ENCODE results near the gene RRAS2. TPM values are rescaled to one million over a fixed set of nuclear protein-coding genes. Genes with fewer than 3 reads are reported as not detected.
"Not testable (repeated sequence)": the region's sequence is repeated elsewhere in the genome, so short reads cannot be mapped to it uniquely, and the experiment has no call there.

The RRAS2 gene
- total RNA-seq, 1 donor from 2014 or later = 102 TPM

- TF ChIP-seq, protein P1, sequence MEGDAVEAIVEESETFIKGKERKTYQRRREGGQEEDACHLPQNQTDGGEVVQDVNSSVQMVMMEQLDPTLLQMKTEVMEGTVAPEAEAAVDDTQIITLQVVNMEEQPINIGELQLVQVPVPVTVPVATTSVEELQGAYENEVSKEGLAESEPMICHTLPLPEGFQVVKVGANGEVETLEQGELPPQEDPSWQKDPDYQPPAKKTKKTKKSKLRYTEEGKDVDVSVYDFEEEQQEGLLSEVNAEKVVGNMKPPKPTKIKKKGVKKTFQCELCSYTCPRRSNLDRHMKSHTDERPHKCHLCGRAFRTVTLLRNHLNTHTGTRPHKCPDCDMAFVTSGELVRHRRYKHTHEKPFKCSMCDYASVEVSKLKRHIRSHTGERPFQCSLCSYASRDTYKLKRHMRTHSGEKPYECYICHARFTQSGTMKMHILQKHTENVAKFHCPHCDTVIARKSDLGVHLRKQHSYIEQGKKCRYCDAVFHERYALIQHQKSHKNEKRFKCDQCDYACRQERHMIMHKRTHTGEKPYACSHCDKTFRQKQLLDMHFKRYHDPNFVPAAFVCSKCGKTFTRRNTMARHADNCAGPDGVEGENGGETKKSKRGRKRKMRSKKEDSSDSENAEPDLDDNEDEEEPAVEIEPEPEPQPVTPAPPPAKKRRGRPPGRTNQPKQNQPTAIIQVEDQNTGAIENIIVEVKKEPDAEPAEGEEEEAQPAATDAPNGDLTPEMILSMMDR (IDR thresholded peaks at IDR 0.05; ENCODE audit: insufficient read depth, low read length, poor library complexity, severe bottlenecking) = no peak
- no peak overlapping the region for H3K4me3 ChIP-seq (ENCODE audit: low read depth, low read length)
- H3K36me3 ChIP-seq (ENCODE audit: control insufficient read depth, insufficient read depth, low read length) = no peaks in the 10 kb centered on the region
- no peak for DNase-seq (ENCODE audit: low read depth)
- H3K27me3 ChIP-seq (ENCODE audit: control insufficient read depth, insufficient read depth, low read length) = no peaks in the 10 kb centered on the region
Observed at GRCh38 chr11:14347991-14348390, 11.0 kb downstream of the RRAS2 start.

GRCh38 chr11:14347494-14347893 is 11.5 kb downstream of the RRAS2 start:
- no peaks in the 10 kb centered on the region for H3K36me3 ChIP-seq (ENCODE audit: control insufficient read depth, insufficient read depth, low read length)
- TF ChIP-seq, protein P1 (IDR thresholded peaks at IDR 0.05; ENCODE audit: insufficient read depth, low read length, poor library complexity, severe bottlenecking) = no peak
- no peak overlapping the region for H3K4me3 ChIP-seq (ENCODE audit: low read depth, low read length)
- no peak for DNase-seq (ENCODE audit: low read depth)
- H3K27me3 ChIP-seq (ENCODE audit: control insufficient read depth, insufficient read depth, low read length) = no peaks in the 10 kb centered on the region

GRCh38 chr11:14346303-14346955 is 12.6 kb downstream of the RRAS2 start:
- Histone ChIP-seq H3K4me3 (ENCODE audit: low read depth, low read length) (no peak overlapping the region), H3K27me3 (ENCODE audit: control insufficient read depth, insufficient read depth, low read length) (no peaks in the 10 kb centered on the region), H3K36me3 (ENCODE audit: control insufficient read depth, insufficient read depth, low read length) (no peaks in the 10 kb centered on the region)
- DNase-seq (ENCODE audit: low read depth) = no peak
- TF ChIP-seq, protein P1 (IDR thresholded peaks at IDR 0.05; ENCODE audit: insufficient read depth, low read length, poor library complexity, severe bottlenecking) = no peak

DNA sequence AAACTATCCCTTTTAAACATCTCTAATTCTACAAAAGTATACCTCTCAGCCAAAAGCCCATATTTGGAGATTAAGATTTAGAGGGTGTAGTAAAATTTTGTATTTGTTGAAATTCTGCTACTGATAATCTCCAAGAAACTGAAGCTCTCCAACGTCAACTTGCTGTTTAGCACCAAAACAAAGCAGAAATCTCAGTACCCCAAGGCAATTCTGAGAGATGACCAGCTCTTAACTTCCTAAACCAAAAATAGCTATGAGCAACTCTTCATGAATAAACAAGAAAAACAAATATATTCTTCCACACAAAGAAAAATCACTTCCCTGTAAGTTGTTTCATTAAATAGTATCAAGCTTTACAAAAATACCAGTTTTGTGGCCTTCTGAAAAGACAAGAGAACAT is 13.3 kb downstream of the RRAS2 start:
- H3K4me3 ChIP-seq (ENCODE audit: low read depth, low read length) = no peak overlapping the region
- H3K36me3 ChIP-seq (ENCODE audit: control insufficient read depth, insufficient read depth, low read length) = no peaks in the 10 kb centered on the region
- DNase-seq (ENCODE audit: low read depth) = no peak
- TF ChIP-seq, protein P1 (IDR thresholded peaks at IDR 0.05; ENCODE audit: insufficient read depth, low read length, poor library complexity, severe bottlenecking) = no peak
- no peaks in the 10 kb centered on the region for H3K27me3 ChIP-seq (ENCODE audit: control insufficient read depth, insufficient read depth, low read length)

- H3K27me3 ChIP-seq (ENCODE audit: control insufficient read depth, insufficient read depth, low read length); H3K4me3 ChIP-seq (ENCODE audit: low read depth, low read length); H3K36me3 ChIP-seq (ENCODE audit: control insufficient read depth, insufficient read depth, low read length); DNase-seq (ENCODE audit: low read depth): not testable (repeated sequence)
Observed at GRCh38 chr11:14345016-14345415, 14.0 kb downstream of the RRAS2 start.

DNA sequence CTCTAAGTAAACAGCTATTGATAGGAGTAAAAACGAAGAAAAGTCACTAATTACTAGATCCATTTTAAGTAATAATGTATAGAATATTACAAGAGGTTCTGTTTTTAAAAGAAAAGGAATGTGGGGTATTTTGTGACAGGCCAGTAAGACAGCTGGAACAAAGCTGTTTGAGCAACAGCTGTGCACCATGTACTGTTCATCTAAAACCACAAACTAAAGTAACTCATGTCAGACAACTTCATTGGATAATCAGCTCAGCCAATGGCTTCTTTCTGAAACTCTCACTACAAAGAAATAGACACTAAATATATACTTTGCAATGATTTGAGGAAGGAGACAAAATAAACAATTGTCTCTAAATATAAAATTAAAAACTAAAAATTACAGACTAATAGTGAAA is 16.1 kb downstream of the RRAS2 start:
- no peaks in the 10 kb centered on the region for H3K36me3 ChIP-seq (ENCODE audit: control insufficient read depth, insufficient read depth, low read length)
- TF ChIP-seq, protein P1 (IDR thresholded peaks at IDR 0.05; ENCODE audit: insufficient read depth, low read length, poor library complexity, severe bottlenecking) = no peak
- H3K27me3 ChIP-seq (ENCODE audit: control insufficient read depth, insufficient read depth, low read length) = no peaks in the 10 kb centered on the region
- H3K4me3 ChIP-seq (ENCODE audit: low read depth, low read length) = no peak overlapping the region
- no peak for DNase-seq (ENCODE audit: low read depth)

Measured in kidney epithelial cell (primary cell).